ENCODE results near the gene TEKT3.

DNA sequence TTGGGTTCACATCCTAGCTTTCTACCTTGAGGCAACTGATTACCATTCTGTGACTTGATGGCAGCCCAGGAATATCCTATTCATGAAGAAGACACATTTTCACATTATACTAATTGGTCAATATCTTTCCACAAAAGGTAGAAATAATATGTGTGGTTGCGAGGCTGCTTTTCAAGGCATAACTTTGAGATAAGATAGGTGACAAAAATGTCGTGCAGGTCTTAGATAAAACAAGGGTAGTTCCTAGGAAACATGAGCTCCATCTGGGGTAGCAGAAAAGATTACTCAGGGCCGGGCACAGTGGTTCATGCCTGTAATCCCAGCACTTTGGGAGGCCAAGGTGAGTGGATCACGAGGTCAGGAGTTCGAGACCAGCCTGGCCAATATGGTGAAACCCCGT is 22.3 kb upstream of the TEKT3 start:
- TF ChIP-seq POLR2A (IDR thresholded peaks at IDR 0.05; ENCODE audit: low read depth, low read length), result no peak
- TF ChIP-seq, protein P1, sequence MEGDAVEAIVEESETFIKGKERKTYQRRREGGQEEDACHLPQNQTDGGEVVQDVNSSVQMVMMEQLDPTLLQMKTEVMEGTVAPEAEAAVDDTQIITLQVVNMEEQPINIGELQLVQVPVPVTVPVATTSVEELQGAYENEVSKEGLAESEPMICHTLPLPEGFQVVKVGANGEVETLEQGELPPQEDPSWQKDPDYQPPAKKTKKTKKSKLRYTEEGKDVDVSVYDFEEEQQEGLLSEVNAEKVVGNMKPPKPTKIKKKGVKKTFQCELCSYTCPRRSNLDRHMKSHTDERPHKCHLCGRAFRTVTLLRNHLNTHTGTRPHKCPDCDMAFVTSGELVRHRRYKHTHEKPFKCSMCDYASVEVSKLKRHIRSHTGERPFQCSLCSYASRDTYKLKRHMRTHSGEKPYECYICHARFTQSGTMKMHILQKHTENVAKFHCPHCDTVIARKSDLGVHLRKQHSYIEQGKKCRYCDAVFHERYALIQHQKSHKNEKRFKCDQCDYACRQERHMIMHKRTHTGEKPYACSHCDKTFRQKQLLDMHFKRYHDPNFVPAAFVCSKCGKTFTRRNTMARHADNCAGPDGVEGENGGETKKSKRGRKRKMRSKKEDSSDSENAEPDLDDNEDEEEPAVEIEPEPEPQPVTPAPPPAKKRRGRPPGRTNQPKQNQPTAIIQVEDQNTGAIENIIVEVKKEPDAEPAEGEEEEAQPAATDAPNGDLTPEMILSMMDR (conservative IDR thresholded peaks at IDR 0.05; ENCODE audit: low read depth, low read length), result no peak
- TF ChIP-seq RFX5 (IDR thresholded peaks at IDR 0.05; ENCODE audit: low read depth, low read length), result no peak
- no peak for TF ChIP-seq CEBPB (IDR thresholded peaks at IDR 0.05; ENCODE audit: low read depth, low read length)
- TF ChIP-seq BHLHE40 (IDR thresholded peaks at IDR 0.05; ENCODE audit: low read depth, low read length), result no peak
- TF ChIP-seq RCOR1 (IDR thresholded peaks at IDR 0.05; ENCODE audit: insufficient replicate concordance, low read length), result no peak
- no peak for TF ChIP-seq RAD21 (IDR thresholded peaks at IDR 0.05; ENCODE audit: low read length)
